GM19324 (cell line): ENCODE data around the gene DPF3.

Experiments
- ATAC-seq: cut with Tn5 transposase; IDR thresholded peaks from one replicate; pipeline ENCODE4 v1.9.1; 2021; ENCODE audit warnings: mild to moderate bottlenecking, moderate library complexity; ENCODE audit not compliant: unreplicated experiment, low FRiP score

Gene DPF3

GRCh38 chr14:72801836-72802587 is 91.9 kb downstream of the DPF3 start:
- ATAC-seq = no peak

GRCh38 chr14:72801381-72801812 is 92.5 kb downstream of the DPF3 start:
- no peak for ATAC-seq

GRCh38 chr14:72800848-72801370 is 93.0 kb downstream of the DPF3 start:
- no peak for ATAC-seq

GRCh38 chr14:72800296-72800695 is 93.6 kb downstream of the DPF3 start:
- ATAC-seq = no peak

DNA sequence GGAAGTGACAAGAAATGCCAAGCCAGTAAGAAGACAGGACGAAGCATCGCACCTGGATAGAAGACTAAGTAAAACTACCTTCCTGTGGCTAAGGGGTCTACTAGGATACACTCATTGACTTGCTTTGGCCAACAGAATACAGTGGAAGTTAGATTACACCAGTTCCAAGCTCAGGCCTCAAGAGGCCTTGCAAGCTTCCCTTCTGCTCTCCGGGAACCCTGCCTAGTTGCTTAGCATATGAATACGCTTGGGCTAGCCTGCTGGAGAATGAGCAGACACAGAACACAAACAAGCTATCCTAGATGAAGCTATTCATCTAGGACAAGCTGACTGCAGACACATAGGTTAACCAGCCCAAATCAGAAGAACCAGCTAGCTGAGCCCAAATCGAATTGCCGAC is 97.0 kb downstream of the DPF3 start:
- ATAC-seq = no peak

- ATAC-seq = no peak
These were observed 100.6 kb downstream of the DPF3 start for GRCh38 chr14:72793156-72793939.

- ATAC-seq = no peak
These were observed 101.7 kb downstream of the DPF3 start for GRCh38 chr14:72792051-72792788.

DNA sequence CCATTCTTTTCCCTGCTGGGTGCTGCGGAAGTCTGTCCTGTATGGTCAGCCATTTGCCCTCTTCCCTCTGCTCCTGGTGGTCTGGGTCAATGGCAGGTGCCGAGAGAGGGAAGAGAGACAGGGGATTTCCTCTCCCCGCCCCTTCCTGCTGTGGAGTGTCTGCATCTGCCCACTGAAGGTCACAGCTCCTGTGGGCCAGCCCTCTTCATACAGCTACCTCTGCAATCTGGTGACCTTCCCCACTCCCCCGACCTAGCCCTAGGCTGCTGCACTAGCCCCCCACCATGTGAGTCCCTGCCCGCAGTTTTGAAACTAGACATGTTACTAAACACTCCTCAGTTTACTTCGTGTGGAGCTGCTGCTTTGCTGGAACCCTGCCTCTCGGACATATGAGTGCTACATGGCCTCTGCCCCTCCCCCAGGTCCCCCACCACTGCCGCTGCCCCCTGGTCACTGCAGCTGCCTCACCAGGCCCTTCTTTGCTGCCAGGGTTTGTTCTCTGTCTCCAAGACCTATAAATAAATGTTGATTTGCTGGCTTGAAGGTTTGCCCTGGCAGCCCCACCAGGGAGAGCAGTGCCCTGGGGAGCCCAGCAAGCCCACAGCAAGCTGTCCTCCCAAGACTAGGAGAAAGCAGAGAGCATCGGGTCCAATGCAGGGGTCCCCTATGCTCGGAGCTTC is 102.9 kb downstream of the DPF3 start:
- ATAC-seq = no peak

- no peak for ATAC-seq
These were observed 104.8 kb downstream of the DPF3 start for GRCh38 chr14:72788972-72789728.

- no peak for ATAC-seq
These were observed 105.6 kb downstream of the DPF3 start for GRCh38 chr14:72788255-72788654.

DNA sequence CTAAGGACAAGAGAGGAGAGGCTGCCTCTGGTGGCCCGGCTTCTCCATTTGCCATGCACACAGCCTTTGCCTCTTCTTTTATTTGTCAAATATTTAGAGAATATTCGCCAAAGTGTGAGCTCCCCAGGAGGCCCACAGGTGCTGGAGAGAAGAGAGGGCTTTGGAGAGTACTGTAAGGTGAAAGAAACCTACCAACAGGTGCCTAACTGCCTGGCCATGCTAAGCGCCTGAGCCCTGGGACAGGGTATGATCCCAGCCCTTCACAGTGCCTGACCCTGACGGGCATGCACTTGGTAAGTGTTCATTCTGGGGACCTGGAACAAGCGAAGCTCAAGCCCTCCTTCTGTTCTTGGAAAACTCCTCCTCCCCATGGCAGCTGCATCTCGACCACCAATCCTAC is 106.1 kb downstream of the DPF3 start:
- ATAC-seq = no peak

DNA sequence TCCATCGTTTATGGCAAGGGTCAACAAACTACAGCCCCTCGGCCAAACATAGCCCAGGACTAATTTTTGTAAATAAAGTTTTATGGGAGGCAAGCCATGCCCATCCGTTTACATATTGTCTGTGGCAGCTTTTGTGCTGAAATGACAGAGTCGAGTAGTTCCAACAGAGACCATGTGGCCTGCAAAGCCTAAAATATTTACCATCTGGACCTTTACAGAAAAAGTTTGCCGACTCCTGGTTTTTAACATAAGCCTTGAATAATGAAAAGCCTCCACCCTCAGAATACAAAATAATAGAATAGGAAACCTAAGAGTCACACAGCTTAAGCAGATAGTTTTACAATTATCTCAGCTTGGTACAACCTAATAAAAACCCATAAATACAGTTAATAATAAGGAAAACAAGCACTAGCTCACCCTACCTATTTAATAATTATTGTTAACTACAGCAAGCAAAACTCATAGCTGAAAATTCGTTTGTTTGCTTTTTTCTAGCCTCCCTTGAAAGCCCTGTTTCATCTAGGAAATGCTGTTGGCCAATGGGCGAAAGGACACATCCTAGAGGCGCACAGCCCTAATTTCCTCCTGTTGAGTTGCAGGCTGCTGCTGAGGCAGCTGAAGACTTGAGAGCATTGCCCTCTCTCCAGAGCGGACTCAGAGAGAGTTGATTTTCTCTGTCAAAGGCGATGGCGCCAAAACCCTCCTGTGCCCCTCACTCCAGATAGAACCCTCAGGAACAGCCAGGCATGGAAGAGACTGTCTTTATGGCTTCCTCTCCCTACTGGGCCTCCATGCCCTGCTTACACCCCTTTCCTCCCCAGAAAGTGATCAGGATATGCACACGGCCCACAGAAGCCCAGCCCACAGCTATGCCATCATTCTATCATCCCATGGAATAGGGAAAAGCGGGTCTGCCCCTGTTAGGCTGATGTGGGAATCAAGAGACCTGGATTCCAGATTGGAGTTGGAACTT is 107.2 kb downstream of the DPF3 start:
- no peak for ATAC-seq

DNA sequence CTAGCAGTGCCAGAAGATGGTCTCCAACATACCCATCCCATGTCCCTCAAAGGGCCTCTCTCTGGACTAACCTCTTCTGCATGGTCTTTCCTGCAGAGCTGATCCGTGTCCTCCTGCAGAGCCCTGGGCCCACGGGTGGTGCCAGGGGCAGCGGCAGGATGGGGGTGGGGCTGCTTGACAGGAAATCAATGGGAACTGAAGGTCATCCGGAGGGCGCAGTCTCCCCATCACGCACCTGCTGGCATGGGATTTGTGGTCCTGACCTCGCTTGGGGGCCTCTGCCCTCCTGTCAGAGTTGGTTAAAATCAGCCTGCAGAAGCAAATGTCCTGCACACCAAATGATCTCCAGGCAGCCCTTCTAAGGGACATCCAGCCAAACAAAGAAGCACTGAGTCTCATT is 110.2 kb downstream of the DPF3 start:
- ATAC-seq = no peak

GRCh38 chr14:72782817-72783216 is 111.1 kb downstream of the DPF3 start:
- no peak for ATAC-seq

GRCh38 chr14:72781561-72782508 is 112.1 kb downstream of the DPF3 start:
- no peak for ATAC-seq

GRCh38 chr14:72780751-72781150 is 113.2 kb downstream of the DPF3 start:
- ATAC-seq = no peak

DNA sequence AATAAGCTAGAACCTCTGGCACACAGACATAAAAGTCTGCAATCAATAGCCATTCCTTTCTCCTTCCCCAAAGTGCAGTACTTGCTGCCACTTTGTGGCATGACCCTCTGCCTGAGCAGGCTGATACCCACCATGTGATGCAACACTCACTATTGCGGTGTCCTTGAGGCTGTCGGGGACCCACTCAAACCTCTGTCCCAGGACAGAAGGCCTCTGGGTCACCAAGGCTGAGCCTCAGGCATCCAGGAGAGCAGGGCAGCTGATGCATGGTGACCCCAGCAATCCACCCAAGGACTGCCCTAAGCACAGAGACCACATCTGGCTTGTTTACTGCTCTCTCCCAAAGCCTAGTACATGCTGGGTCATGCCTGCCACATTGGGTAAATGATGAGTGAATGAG is 114.2 kb downstream of the DPF3 start:
- no peak for ATAC-seq
